ENCODE data around the gene OARD1. TPM values are rescaled to one million over a fixed set of nuclear protein-coding genes. Genes with fewer than 3 reads are reported as not detected.
A peak's percentile ranks its signal among the peaks of the same experiment; 100 is the strongest.

OARD1 gene
- total RNA-seq, 4 donors from 2014 or later = 12.3 to 25.6 (median 17.3) TPM

DNA sequence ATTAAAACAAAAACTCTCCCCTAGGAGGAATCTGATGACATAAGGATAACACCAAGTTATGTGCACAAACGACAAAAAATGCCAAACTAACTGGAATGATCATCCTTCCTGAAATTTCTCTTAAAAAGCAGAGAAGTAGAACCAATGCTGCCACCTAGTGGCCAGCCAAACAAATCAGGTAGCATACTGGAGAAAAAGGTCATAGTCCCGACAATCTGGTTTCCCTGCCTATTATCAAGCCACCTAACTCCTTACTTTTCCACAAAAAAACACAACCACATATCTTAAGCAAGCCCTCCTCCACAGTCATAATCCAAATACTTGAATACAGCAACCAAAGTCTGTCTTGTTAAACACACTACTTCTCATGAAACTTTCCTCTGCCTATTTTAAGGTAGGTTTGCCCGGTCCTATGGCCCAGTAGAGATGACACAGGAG lies 5.3 kb downstream of the OARD1 start:
- peaks cover 0 to 71% (median 0%) of the 10 kb centered on the region in 3 donors for H3K36me3 ChIP-seq
- WGBS, 2 donors = 27 to 29% methylated on average over 3 of the region's 3 CpGs
- peak; percentile 74 to 76 for DNase-seq (ENCODE audit: low spot score in 2 of 2)

DNA sequence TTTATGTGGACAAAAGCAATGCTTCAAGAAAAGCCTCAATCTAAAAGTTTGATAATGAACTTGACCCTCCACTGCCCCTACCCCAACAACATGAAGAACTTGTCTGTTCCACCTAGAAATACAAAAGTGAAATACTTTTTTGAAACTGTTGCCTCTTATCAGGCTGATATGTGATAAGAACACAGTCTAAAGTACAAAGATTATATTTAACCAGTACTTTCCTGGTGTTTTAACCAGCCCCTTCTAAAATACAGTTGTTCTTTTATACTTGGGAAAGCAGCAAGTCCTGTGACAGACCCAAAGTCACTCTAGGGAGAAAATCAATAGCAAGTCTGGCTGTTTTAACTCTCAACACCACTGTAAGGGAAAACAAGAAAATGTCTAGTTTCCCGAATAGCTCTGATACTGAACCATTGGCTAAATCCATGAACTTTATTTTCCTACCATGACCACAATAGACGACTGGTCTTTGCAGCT lies 6.6 kb downstream of the OARD1 start:
- TF ChIP-seq, protein P1, sequence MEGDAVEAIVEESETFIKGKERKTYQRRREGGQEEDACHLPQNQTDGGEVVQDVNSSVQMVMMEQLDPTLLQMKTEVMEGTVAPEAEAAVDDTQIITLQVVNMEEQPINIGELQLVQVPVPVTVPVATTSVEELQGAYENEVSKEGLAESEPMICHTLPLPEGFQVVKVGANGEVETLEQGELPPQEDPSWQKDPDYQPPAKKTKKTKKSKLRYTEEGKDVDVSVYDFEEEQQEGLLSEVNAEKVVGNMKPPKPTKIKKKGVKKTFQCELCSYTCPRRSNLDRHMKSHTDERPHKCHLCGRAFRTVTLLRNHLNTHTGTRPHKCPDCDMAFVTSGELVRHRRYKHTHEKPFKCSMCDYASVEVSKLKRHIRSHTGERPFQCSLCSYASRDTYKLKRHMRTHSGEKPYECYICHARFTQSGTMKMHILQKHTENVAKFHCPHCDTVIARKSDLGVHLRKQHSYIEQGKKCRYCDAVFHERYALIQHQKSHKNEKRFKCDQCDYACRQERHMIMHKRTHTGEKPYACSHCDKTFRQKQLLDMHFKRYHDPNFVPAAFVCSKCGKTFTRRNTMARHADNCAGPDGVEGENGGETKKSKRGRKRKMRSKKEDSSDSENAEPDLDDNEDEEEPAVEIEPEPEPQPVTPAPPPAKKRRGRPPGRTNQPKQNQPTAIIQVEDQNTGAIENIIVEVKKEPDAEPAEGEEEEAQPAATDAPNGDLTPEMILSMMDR (IDR thresholded peaks at IDR 0.05) = no peak
- TF ChIP-seq EP300 (IDR thresholded peaks at IDR 0.05) (no peak), POLR2A (IDR thresholded peaks at IDR 0.05) (no peak)
- Histone ChIP-seq H3K27ac (no peak overlapping the region), H3K9me3 (no peaks in the 10 kb centered on the region), H3K27me3 (no peaks in the 10 kb centered on the region), H3K4me1 (peaks cover 0 to 12% (median 1%) of the 10 kb centered on the region in 4 donors), H3K4me3 (no peak overlapping the region), H3K36me3 (peaks cover 0 to 79% (median 0%) of the 10 kb centered on the region in 3 donors)
- DNase-seq (ENCODE audit: low spot score in 2 of 2) = no peak
- 91 to 95% methylated on average over 2 of the region's 2 CpGs for WGBS, 2 donors

More for the DNA sequence above, 5.3 kb downstream of the OARD1 start:
- H3K27me3 ChIP-seq = no peaks in the 10 kb centered on the region
- no peak overlapping the region for H3K27ac ChIP-seq
- peaks cover 0 to 20% (median 5%) of the 10 kb centered on the region in 4 donors for H3K4me1 ChIP-seq
- H3K9me3 ChIP-seq = no peaks in the 10 kb centered on the region
- TF ChIP-seq EP300 (IDR thresholded peaks at IDR 0.05) = no peak
- TF ChIP-seq, protein P1 (IDR thresholded peaks at IDR 0.05) = peak; percentile 72 to 89 (median 75)
- no peak overlapping the region for H3K4me3 ChIP-seq

DNA sequence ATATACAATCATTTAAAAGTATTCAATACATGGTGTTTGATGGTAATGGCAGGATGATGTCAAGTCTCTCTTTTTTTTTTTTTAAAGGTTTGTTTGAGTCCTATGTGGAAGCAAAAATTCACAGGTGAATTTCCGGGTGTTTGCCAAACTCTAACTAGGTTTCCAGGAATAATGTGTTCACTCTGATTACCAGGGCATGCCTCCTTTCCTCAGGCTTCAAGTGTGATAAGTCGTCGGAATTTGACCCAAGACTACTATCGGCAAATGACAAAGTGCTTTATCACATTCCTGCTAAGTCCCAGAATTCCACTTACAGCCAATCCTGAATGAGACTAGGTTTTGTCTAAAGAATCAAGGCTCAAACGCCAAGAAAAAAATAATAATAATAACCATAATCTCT lies 7.3 kb downstream of the OARD1 start:
- no peak for DNase-seq (ENCODE audit: low spot score in 2 of 2)
- Histone ChIP-seq H3K27ac (no peak overlapping the region), H3K4me1 (peaks cover 0 to 7% (median 0%) of the 10 kb centered on the region in 4 donors), H3K27me3 (no peaks in the 10 kb centered on the region), H3K36me3 (peaks cover 0 to 75% (median 0%) of the 10 kb centered on the region in 3 donors), H3K9me3 (no peaks in the 10 kb centered on the region), H3K4me3 (no peak overlapping the region)
- TF ChIP-seq, protein P1 (IDR thresholded peaks at IDR 0.05) = no peak
- TF ChIP-seq POLR2A (IDR thresholded peaks at IDR 0.05) = no peak
- no peak for TF ChIP-seq EP300 (IDR thresholded peaks at IDR 0.05)
- whole genome bisulfite sequencing, 2 donors = 80 to 87% methylated on average over 5 of the region's 5 CpGs

DNA sequence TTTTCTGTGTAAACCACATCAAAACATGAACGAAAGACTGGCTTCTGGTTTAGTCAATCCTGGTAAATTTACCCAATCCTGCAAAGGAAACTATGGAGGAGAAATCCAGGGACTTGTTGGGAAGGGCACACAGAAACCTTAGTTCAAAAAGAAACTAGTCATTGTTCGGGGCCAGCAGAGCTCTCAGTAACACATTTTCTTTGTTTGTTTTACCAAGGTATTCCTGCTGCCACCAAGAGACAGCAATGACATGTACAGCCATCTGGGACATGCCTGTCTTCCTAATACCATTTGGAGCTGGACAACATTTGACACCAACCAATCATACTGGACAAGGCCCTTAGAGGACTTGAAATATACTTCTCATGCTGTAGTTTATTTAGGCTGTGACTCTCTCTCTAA lies 8.3 kb downstream of the OARD1 start:
- no peak overlapping the region for H3K4me3 ChIP-seq
- WGBS, 2 donors = 81 to 86% methylated on average over 2 of the region's 2 CpGs
- no peaks in the 10 kb centered on the region for H3K27me3 ChIP-seq
- H3K9me3 ChIP-seq = no peaks in the 10 kb centered on the region
- TF ChIP-seq, protein P1 (IDR thresholded peaks at IDR 0.05) = no peak
- TF ChIP-seq POLR2A (IDR thresholded peaks at IDR 0.05) (no peak), EP300 (IDR thresholded peaks at IDR 0.05) (no peak)
- peaks cover 0 to 65% (median 0%) of the 10 kb centered on the region in 3 donors for H3K36me3 ChIP-seq
- H3K27ac ChIP-seq = no peak overlapping the region
- no peak for DNase-seq (ENCODE audit: low spot score in 2 of 2)
- H3K4me1 ChIP-seq = peaks cover 0 to 7% (median 0%) of the 10 kb centered on the region in 4 donors

DNA sequence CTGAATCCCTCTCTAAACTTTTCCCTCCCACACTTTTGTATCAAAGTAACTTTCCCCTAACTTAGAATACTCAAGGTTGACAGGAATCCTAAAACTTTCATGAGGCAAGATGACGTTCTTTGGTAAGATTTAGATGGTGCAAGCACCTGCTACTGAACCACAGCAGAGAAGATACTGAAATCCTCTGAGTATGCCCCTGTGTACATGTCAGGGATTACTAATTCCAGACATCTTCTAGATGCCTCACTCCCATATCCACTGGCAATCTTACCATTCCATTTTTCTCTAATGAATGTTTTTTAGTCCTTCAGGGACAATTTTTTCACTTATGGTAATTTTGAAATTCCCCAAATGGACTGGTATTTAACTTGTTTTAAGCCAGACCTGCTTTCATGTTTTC lies 10.1 kb downstream of the OARD1 start:
- TF ChIP-seq EP300 (IDR thresholded peaks at IDR 0.05) (no peak), POLR2A (IDR thresholded peaks at IDR 0.05) (no peak)
- TF ChIP-seq, protein P1 (IDR thresholded peaks at IDR 0.05) = no peak
- no peak for DNase-seq (ENCODE audit: low spot score in 2 of 2)
- Histone ChIP-seq H3K36me3 (peaks cover 0 to 57% (median 0%) of the 10 kb centered on the region in 3 donors), H3K27ac (no peak overlapping the region), H3K4me3 (no peak overlapping the region), H3K27me3 (no peaks in the 10 kb centered on the region), H3K9me3 (no peaks in the 10 kb centered on the region), H3K4me1 (peaks cover 0 to 7% (median 0%) of the 10 kb centered on the region in 4 donors)
- WGBS, 2 donors = 96 to 97% methylated on average over 1 of the region's 1 CpG
